ENCODE data around the gene CAV1. TPM values are rescaled to one million over a fixed set of nuclear protein-coding genes. Genes with fewer than 3 reads are reported as not detected.

CAV1 gene
- total RNA-seq, 2 donors from 2014 or later: 194 to 210 TPM

DNA sequence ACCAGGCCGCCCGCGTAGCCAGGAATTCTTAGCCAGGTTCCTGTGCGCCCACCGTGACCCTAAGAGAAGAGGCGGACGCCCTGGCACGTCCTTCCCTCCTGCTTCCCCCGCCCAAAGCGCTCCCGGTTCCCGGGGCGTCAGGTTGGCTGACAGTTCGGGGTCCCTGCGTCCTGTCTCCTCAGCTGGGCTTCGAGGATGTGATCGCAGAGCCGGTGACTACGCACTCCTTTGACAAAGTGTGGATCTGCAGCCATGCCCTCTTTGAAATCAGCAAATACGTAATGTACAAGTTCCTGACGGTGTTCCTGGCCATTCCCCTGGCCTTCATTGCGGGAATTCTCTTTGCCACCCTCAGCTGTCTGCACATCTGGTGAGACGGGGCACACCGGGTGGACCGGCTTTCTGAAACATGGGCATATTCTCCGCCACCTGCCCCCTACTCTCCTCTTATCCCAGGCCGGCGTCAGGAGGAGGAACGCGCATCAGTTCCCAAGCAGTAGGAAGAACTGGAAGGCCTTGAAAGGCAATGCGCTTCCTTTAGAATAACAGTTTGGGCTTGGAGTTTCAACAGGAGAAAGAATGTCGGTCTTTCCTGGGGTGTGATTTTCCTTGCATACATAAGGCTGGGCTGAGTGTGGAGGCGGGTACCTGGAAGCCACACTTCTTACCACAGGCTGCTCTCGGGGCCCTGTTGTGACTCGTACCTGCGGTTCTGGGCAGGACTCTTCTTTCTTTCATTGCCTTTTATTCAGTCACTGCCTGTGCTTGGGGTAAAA lies 24.6 kb upstream of the CAV1 start:
- ATAC-seq (ENCODE audit: insufficient number of reproducible peaks, low FRiP score, low read depth): peak; percentile 24
- DNase-seq (ENCODE audit: low spot score): no peak
- H3K27me3 ChIP-seq (replicated peaks; ENCODE audit: insufficient read depth): no peaks in the 10 kb centered on the region
- TF ChIP-seq, protein P1, sequence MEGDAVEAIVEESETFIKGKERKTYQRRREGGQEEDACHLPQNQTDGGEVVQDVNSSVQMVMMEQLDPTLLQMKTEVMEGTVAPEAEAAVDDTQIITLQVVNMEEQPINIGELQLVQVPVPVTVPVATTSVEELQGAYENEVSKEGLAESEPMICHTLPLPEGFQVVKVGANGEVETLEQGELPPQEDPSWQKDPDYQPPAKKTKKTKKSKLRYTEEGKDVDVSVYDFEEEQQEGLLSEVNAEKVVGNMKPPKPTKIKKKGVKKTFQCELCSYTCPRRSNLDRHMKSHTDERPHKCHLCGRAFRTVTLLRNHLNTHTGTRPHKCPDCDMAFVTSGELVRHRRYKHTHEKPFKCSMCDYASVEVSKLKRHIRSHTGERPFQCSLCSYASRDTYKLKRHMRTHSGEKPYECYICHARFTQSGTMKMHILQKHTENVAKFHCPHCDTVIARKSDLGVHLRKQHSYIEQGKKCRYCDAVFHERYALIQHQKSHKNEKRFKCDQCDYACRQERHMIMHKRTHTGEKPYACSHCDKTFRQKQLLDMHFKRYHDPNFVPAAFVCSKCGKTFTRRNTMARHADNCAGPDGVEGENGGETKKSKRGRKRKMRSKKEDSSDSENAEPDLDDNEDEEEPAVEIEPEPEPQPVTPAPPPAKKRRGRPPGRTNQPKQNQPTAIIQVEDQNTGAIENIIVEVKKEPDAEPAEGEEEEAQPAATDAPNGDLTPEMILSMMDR (IDR thresholded peaks at IDR 0.05): no peak
- no peaks in the 10 kb centered on the region for H3K36me3 ChIP-seq
- peak overlapping the region; percentile 99 for H3K27ac ChIP-seq
- H3K4me3 ChIP-seq: peak overlapping the region; percentile 96
- peaks cover 16 to 31% of the 10 kb centered on the region in 2 donors for H3K4me1 ChIP-seq (ENCODE audit: control insufficient read depth in 1 of 2, low read depth in 2 of 2)
- H3K9me3 ChIP-seq: no peaks in the 10 kb centered on the region

DNA sequence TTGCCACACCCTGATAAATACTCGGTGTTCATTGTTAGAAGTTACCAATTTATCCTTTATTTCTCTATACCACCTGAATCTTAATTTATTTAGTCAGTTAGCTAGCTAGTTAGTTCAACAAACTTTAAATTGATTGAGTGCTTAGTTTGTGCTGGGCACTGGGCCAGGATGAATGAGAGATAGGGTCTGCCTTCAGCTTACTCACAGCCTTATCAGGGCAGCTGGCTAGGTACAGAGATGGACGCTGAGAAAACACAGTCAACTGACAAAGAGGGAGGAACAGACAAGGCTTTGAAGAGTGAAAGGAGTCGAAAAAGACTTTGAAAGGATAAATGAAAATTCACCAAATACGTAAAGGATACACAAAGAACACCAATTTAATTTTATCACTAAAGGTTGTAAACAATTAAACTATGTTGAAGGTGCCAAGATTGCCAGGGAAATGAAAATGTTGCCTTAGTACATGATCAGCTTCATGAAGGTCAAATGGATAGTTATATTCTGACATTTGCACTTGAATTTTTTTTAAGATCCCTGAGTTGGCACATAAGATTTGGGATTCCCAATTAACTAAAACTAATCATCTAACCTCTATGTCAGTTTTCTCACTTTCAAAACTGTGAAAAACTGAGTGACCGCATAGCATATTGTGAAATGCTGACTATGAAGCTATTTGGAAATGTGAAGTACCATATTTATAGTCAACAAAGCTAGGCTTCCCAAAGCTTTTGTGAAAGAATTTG lies 23.2 kb upstream of the CAV1 start:
- Histone ChIP-seq H3K4me1 (ENCODE audit: control insufficient read depth in 1 of 2, low read depth in 2 of 2) (peaks cover 26 to 44% of the 10 kb centered on the region in 2 donors), H3K36me3 (no peaks in the 10 kb centered on the region), H3K4me3 (peak overlapping the region; percentile 96), H3K27ac (peak overlapping the region; percentile 99), H3K27me3 (replicated peaks; ENCODE audit: insufficient read depth) (no peaks in the 10 kb centered on the region), H3K9me3 (no peaks in the 10 kb centered on the region)
- ATAC-seq (ENCODE audit: insufficient number of reproducible peaks, low FRiP score, low read depth) (no peak), DNase-seq (ENCODE audit: low spot score) (no peak)
- TF ChIP-seq, protein P1 (IDR thresholded peaks at IDR 0.05): no peak

DNA sequence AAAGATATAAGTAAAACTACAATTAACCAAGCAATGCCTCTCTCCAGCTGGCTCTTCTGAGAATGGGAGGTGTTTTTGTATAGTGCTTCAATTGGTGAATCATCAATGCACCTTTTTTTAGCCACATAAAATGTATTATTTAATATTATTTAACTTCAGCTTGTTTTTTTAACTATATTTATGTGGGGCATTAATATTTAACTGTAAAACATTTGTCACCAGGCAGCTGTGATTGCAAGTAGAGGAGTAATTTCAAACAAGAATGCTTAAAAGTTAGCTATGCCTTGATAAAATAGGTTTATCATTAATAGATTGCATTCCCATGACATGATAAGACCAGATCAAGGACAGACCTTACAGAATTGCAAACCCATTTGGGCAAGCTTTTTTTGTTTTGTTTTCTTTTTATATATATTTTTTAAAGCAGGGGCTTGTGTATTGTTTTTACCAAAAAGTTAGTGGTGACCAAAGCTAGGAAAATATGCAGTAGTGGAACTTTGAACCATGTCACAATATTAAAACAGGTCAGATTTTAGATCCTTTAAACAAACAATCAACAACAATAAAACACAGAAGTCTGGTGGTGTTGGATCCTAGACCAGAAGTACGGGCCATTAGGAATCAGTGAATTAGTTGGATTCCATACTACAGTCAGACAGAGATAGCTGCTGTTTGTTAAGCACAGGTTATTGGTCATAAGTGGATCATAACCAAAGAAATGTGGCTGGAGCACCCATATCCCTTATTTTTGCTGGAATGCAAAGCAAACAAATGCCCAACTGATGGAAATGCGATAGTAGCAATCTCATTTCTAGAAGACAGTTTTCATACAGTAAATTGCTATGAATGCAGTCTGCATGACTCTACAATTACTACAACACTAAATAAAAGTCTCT lies 22.4 kb upstream of the CAV1 start:
- H3K4me1 ChIP-seq (ENCODE audit: control insufficient read depth in 1 of 2, low read depth in 2 of 2): peaks cover 26 to 50% of the 10 kb centered on the region in 2 donors
- ATAC-seq (ENCODE audit: insufficient number of reproducible peaks, low FRiP score, low read depth): no peak

DNA sequence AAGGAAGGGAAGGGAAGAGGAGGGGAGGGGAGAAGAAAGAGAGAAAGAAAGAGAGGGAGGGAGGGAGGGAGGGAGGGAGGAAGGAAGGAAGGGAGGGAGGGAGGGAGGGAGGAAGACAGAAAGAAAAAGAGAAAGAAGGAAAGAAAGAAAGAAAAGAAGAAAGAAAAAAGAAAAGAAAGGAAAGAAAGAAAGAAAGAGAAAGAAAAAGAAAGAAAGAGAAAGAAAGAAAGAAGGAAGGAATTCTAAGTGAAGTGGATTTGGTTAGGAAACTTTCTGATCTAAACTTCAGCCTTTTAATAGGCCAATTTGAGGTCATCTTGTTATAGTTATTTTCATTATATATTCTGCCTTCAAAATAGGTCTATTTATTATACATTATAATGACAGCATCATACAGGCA lies 21.0 kb upstream of the CAV1 start:
- no peaks in the 10 kb centered on the region for H3K9me3 ChIP-seq
- peak overlapping the region in 1 of 2 donors; percentile 40 for H3K27ac ChIP-seq
- H3K36me3 ChIP-seq: peaks cover 3% of the 10 kb centered on the region
- TF ChIP-seq, protein P1 (IDR thresholded peaks at IDR 0.05): no peak
- H3K4me3 ChIP-seq: peak overlapping the region; percentile 35
- DNase-seq (ENCODE audit: low spot score) (no peak), ATAC-seq (ENCODE audit: insufficient number of reproducible peaks, low FRiP score, low read depth) (no peak)
- no peaks in the 10 kb centered on the region for H3K27me3 ChIP-seq (replicated peaks; ENCODE audit: insufficient read depth)
- H3K4me1 ChIP-seq (ENCODE audit: control insufficient read depth in 1 of 2, low read depth in 2 of 2): peaks cover 26 to 53% of the 10 kb centered on the region in 2 donors

More for the DNA sequence above, 22.4 kb upstream of the CAV1 start:
- Histone ChIP-seq H3K27ac (peak overlapping the region in 1 of 2 donors; percentile 99), H3K4me3 (peak overlapping the region; percentile 96), H3K27me3 (replicated peaks; ENCODE audit: insufficient read depth) (no peaks in the 10 kb centered on the region), H3K36me3 (peaks cover 2% of the 10 kb centered on the region), H3K9me3 (no peaks in the 10 kb centered on the region)
- TF ChIP-seq, protein P1 (IDR thresholded peaks at IDR 0.05): no peak
- no peak for DNase-seq (ENCODE audit: low spot score)

All from thoracic aorta (tissue), 2 donors.